Peyer's patch (tissue), 4 donors: Measurements from ENCODE around the gene TMEM239. TPM values are rescaled to one million over a fixed set of nuclear protein-coding genes. Genes with fewer than 3 reads are reported as not detected.
"Not testable (repeated sequence)": the region's sequence is repeated elsewhere in the genome, so short reads cannot be mapped to it uniquely, and the experiment has no call there.

Source experiments
- DNase-seq, 3 donors: peaks; one replicate each; pipeline ENCODE4 v3.0.0-alpha.2; 2017 to 2019
- H3K27ac ChIP-seq, 4 donors: fragments of 200-600 bp; sonication (generic); one replicate each; pipeline ENCODE4 v1.5.1; 2016 to 2019
- H3K27me3 ChIP-seq, 2 donors: fragments of 200-600 bp; sonication (generic); one replicate each; pipeline ENCODE4 v1.5.1; 2019
- H3K36me3 ChIP-seq, 3 donors: fragments of 200-600 bp; sonication (generic); one replicate each; pipeline ENCODE4 v1.5.1; 2016 to 2019
- H3K4me1 ChIP-seq, 4 donors: fragments of 200-600 bp; sonication (generic); one replicate each; pipeline ENCODE4 v1.5.1; 2016 to 2019
- H3K4me3 ChIP-seq, 4 donors: fragments of 200-600 bp; sonication (generic); 1 replicate in 3 of 4; 2 replicates in 1 of 4; pipeline ENCODE4 v1.5.1; 2016 to 2019; ENCODE audit warnings: mild to moderate bottlenecking in 1 of 4
- H3K9me3 ChIP-seq, 4 donors: fragments of 200-600 bp; sonication (generic); one replicate each; pipeline ENCODE4 v1.5.1; 2016 to 2019; ENCODE audit warnings: mild to moderate bottlenecking in 1 of 4
- CTCF ChIP-seq, 6 experiments: fragments of 450-650 bp in 4 of 6; fragments of 200-600 bp in 2 of 6; sonication (generic) in 1 of 6; IDR thresholded peaks; one replicate each; pipeline ENCODE4 v1.5.1; 2017 to 2019; ENCODE audit warnings: antibody characterized with exemption in 6 of 6, mild to moderate bottlenecking in 3 of 6, moderate library complexity in 1 of 6
- POLR2A ChIP-seq, 2 donors: fragments of 450-650 bp; IDR thresholded peaks; one replicate each; pipeline ENCODE4 v1.5.1; 2017; ENCODE audit warnings: antibody characterized with exemption in 2 of 2, mild to moderate bottlenecking in 2 of 2, moderate library complexity in 2 of 2
- total RNA-seq, 4 donors: library from RNA; depleted of rRNA; stranded (reverse); fragments of >200 nt; gene quantifications; one replicate each; pipeline ENCODE4 v1.1.0, GENCODE V29; 2016

Gene TMEM239
- total RNA-seq, 4 donors from 2014 or later, result not detected

- TF ChIP-seq CTCF (IDR thresholded peaks at IDR 0.05) (no peak), POLR2A (IDR thresholded peaks at IDR 0.05) (no peak)
- Histone ChIP-seq H3K4me3 (no peak overlapping the region), H3K27ac (no peak overlapping the region), H3K4me1 (no peaks in the 10 kb centered on the region), H3K36me3 (no peaks in the 10 kb centered on the region), H3K9me3 (no peaks in the 10 kb centered on the region), H3K27me3 (peaks cover 0 to 13% of the 10 kb centered on the region in 2 donors)
- DNase-seq, result no peak
Measured at GRCh38 chr20:2820896-2821869, 5.0 kb downstream of the TMEM239 start.

GRCh38 chr20:2822073-2822472 lies 5.9 kb downstream of the TMEM239 start:
- H3K4me1 ChIP-seq, result no peaks in the 10 kb centered on the region
- peaks cover 0 to 13% of the 10 kb centered on the region in 2 donors for H3K27me3 ChIP-seq
- no peak for DNase-seq

GRCh38 chr20:2825761-2826160 lies 9.6 kb downstream of the TMEM239 start:
- TF ChIP-seq CTCF (IDR thresholded peaks at IDR 0.05) (no peak), POLR2A (IDR thresholded peaks at IDR 0.05) (no peak)
- no peak for DNase-seq

More at GRCh38 chr20:2822073-2822472, 5.9 kb downstream of the TMEM239 start:
- TF ChIP-seq CTCF (IDR thresholded peaks at IDR 0.05), result no peak
- TF ChIP-seq POLR2A (IDR thresholded peaks at IDR 0.05), result no peak
- Histone ChIP-seq H3K36me3 (no peaks in the 10 kb centered on the region), H3K27ac (no peak overlapping the region), H3K4me3 (no peak overlapping the region), H3K9me3 (no peaks in the 10 kb centered on the region)

GRCh38 chr20:2826655-2827054 lies 10.5 kb downstream of the TMEM239 start:
- no peak for DNase-seq
- H3K9me3 ChIP-seq, result no peaks in the 10 kb centered on the region
- H3K27me3 ChIP-seq, result no peaks in the 10 kb centered on the region
- TF ChIP-seq POLR2A (IDR thresholded peaks at IDR 0.05) (no peak), CTCF (IDR thresholded peaks at IDR 0.05) (no peak)
- H3K27ac ChIP-seq, result no peak overlapping the region
- no peaks in the 10 kb centered on the region for H3K36me3 ChIP-seq
- no peak overlapping the region for H3K4me3 ChIP-seq
- no peaks in the 10 kb centered on the region for H3K4me1 ChIP-seq

More at GRCh38 chr20:2825761-2826160, 9.6 kb downstream of the TMEM239 start:
- H3K4me3 ChIP-seq, result no peak overlapping the region
- no peak overlapping the region for H3K27ac ChIP-seq
- H3K36me3 ChIP-seq, result no peaks in the 10 kb centered on the region
- no peaks in the 10 kb centered on the region for H3K4me1 ChIP-seq
- peaks cover 0 to 8% of the 10 kb centered on the region in 2 donors for H3K27me3 ChIP-seq
- H3K9me3 ChIP-seq, result no peaks in the 10 kb centered on the region

GRCh38 chr20:2829376-2829775 lies 13.2 kb downstream of the TMEM239 start:
- no peak overlapping the region for H3K4me3 ChIP-seq

GRCh38 chr20:2831206-2831605 lies 15.0 kb downstream of the TMEM239 start:
- H3K27ac ChIP-seq, H3K36me3 ChIP-seq, H3K9me3 ChIP-seq, DNase-seq, H3K4me3 ChIP-seq, H3K27me3 ChIP-seq, H3K4me1 ChIP-seq: not testable (repeated sequence)

More at GRCh38 chr20:2829376-2829775, 13.2 kb downstream of the TMEM239 start:
- H3K9me3 ChIP-seq, result no peaks in the 10 kb centered on the region
- DNase-seq, result no peak
- TF ChIP-seq CTCF (IDR thresholded peaks at IDR 0.05) (no peak), POLR2A (IDR thresholded peaks at IDR 0.05) (no peak)
- no peaks in the 10 kb centered on the region for H3K27me3 ChIP-seq
- H3K36me3 ChIP-seq, result no peaks in the 10 kb centered on the region
- no peaks in the 10 kb centered on the region for H3K4me1 ChIP-seq
- no peak overlapping the region for H3K27ac ChIP-seq
